Gastroesophageal sphincter (tissue), 4 donors: ENCODE results near the gene NGDN. TPM values are rescaled to one million over a fixed set of nuclear protein-coding genes. Genes with fewer than 3 reads are reported as not detected.

ENCODE experiments used
- ATAC-seq: fragments of 150-250 bp; one replicate; pipeline ENCODE4 v1.9.1; 2016; ENCODE audit warnings: mild to moderate bottlenecking, moderate library complexity
- H3K27ac ChIP-seq, 4 donors: fragments of 200-600 bp; sonication (generic) in 3 of 4; 1 replicate in 3 of 4; 2 replicates in 1 of 4; pipeline ENCODE4 v1.5.1; 2016 to 2019
- H3K27me3 ChIP-seq: fragments of 200-600 bp; sonication (generic); one replicate; pipeline ENCODE4 v1.5.1; 2019
- H3K36me3 ChIP-seq, 2 donors: fragments of 200-600 bp; sonication (generic); one replicate each; pipeline ENCODE4 v1.5.1; 2019; ENCODE audit warnings: control low read depth in 1 of 2
- H3K4me1 ChIP-seq, 3 donors: fragments of 200-600 bp; sonication (generic); 1 replicate in 2 of 3; 2 replicates in 1 of 3; pipeline ENCODE4 v1.5.1; 2016 to 2019; ENCODE audit warnings: control low read depth in 2 of 3
- H3K4me3 ChIP-seq, 2 donors: fragments of 200-600 bp; sonication (generic); one replicate each; pipeline ENCODE4 v1.5.1; 2019; ENCODE audit warnings: mild to moderate bottlenecking in 1 of 2, moderate library complexity in 1 of 2
- H3K9me3 ChIP-seq, 3 donors: fragments of 200-600 bp; sonication (generic); one replicate each; pipeline ENCODE4 v1.5.1; 2017 to 2019; ENCODE audit warnings: control low read depth in 2 of 3
- CTCF ChIP-seq, 4 experiments: fragments of 200-600 bp in 2 of 4; fragments of 450-650 bp in 2 of 4; sonication (generic) in 1 of 4; IDR thresholded peaks; one replicate each; pipeline ENCODE4 v1.5.1; 2017 to 2019; ENCODE audit warnings: antibody characterized with exemption in 4 of 4, mild to moderate bottlenecking in 2 of 4, moderate library complexity in 2 of 4
- EP300 ChIP-seq: sonication (generic); formaldehyde crosslinking; IDR thresholded peaks from one replicate; pipeline ENCODE4 v1.6.1; 2017; ENCODE audit warnings: antibody characterized with exemption, mild to moderate bottlenecking
- POLR2A ChIP-seq, 2 donors: fragments of 450-650 bp; IDR thresholded peaks; one replicate each; pipeline ENCODE4 v1.6.1; 2017; ENCODE audit warnings: antibody characterized with exemption in 2 of 2, mild to moderate bottlenecking in 2 of 2, moderate library complexity in 1 of 2
- POLR2AphosphoS5 ChIP-seq: sonication (generic); formaldehyde crosslinking; IDR thresholded peaks from one replicate; pipeline ENCODE4 v1.6.1; 2017; ENCODE audit warnings: antibody characterized with exemption
- WGBS, 2 donors: methylation state at CpG; one replicate each; pipeline ENCODE4 v1.1.5; 2018; ENCODE audit warnings: low coverage in 1 of 2; 5-methylcytosine and 5-hydroxymethylcytosine counted together
- total RNA-seq, 4 donors: library from RNA; depleted of rRNA; stranded (reverse); fragments of >200 nt; gene quantifications; one replicate each; pipeline ENCODE4 v1.1.0, GENCODE V29; 2016

The NGDN gene
- total RNA-seq, 4 donors from 2014 or later = 22.0 to 47.1 (median 38.1) TPM

GRCh38 chr14:23524954-23525353 is 55.5 kb downstream of the NGDN start:
- 93% methylated on average over 4 of the region's 14 CpGs; no CpG with 5 or more reads in 1 of the 2 donors for WGBS, 2 donors

GRCh38 chr14:23525611-23526010 is 56.1 kb downstream of the NGDN start:
- Histone ChIP-seq H3K36me3 (peaks cover 0 to 15% of the 10 kb centered on the region in 2 donors), H3K9me3 (no peaks in the 10 kb centered on the region), H3K4me3 (no peak overlapping the region), H3K4me1 (no peaks in the 10 kb centered on the region), H3K27me3 (no peaks in the 10 kb centered on the region), H3K27ac (no peak overlapping the region)
- WGBS, 2 donors = 20 to 100% methylated on average over 1 of the region's 8 CpGs
- TF ChIP-seq EP300 (no peak), CTCF (IDR thresholded peaks at IDR 0.05) (no peak), POLR2A (IDR thresholded peaks at IDR 0.05) (no peak), POLR2AphosphoS5 (no peak)
- ATAC-seq = no peak

More at GRCh38 chr14:23524954-23525353, 55.5 kb downstream of the NGDN start:
- H3K4me3 ChIP-seq = no peak overlapping the region
- H3K36me3 ChIP-seq = peaks cover 0 to 15% of the 10 kb centered on the region in 2 donors
- no peak overlapping the region for H3K27ac ChIP-seq
- no peaks in the 10 kb centered on the region for H3K4me1 ChIP-seq
- no peaks in the 10 kb centered on the region for H3K9me3 ChIP-seq
- TF ChIP-seq CTCF (IDR thresholded peaks at IDR 0.05) = no peak
- no peak for TF ChIP-seq POLR2A (IDR thresholded peaks at IDR 0.05)
- no peak for TF ChIP-seq EP300
- no peak for TF ChIP-seq POLR2AphosphoS5
- no peaks in the 10 kb centered on the region for H3K27me3 ChIP-seq
- no peak for ATAC-seq

Other genes with a start within 250 kb of the NGDN start
- not detected for gene RNF212B, start 231.8 kb upstream of the NGDN start, total RNA-seq
- gene HOMEZ, start 183.6 kb upstream of the NGDN start, total RNA-seq = 10 to 100 TPM in 2 of 4 donors, 1 to 10 TPM in 2; 7.5 to 11.3 (median 9.4) TPM
- gene PPP1R3E, start 166.8 kb upstream of the NGDN start, total RNA-seq = 10 to 100 TPM in 1 of 4 donors, 1 to 10 TPM in 3; 4.4 to 14.0 (median 7.2) TPM
- gene BCL2L2, start 162.9 kb upstream of the NGDN start, total RNA-seq = 100 to 1,000 TPM in 3 of 4 donors, 10 to 100 TPM in 1; 99.1 to 157 (median 117) TPM
- gene PABPN1, start 148.2 kb upstream of the NGDN start, total RNA-seq = 10 to 100 TPM; 56.3 to 59.8 (median 57.5) TPM
- 10 to 100 TPM; 22.7 to 36.4 (median 30.4) TPM for gene SLC22A17, start 116.8 kb upstream of the NGDN start, total RNA-seq
- 10 to 100 TPM; 10.6 to 22.6 (median 14.6) TPM for gene EFS, start 104.5 kb upstream of the NGDN start, total RNA-seq
- not detected for gene IL25, start 96.9 kb upstream of the NGDN start, total RNA-seq
- gene CMTM5, start 92.7 kb upstream of the NGDN start, total RNA-seq = 1 to 10 TPM in 2 of 4 donors, under 1 TPM in 1, not detected in 1; 0.81 to 2.3 (median 1.2) TPM
- not detected for gene MYH6, start 61.4 kb upstream of the NGDN start, total RNA-seq
- gene MYH7, start 34.0 kb upstream of the NGDN start, total RNA-seq = not detected
- gene ZFHX2, start 82.1 kb downstream of the NGDN start, total RNA-seq = 1 to 10 TPM in 2 of 4 donors, under 1 TPM in 2; 0.13 to 2.5 (median 1.2) TPM
- 10 to 100 TPM; 17.7 to 28.8 (median 21.3) TPM for gene THTPA, start 86.6 kb downstream of the NGDN start, total RNA-seq
- gene AP1G2, start 98.1 kb downstream of the NGDN start, total RNA-seq = 10 to 100 TPM in 3 of 4 donors, 1 to 10 TPM in 1; 7.2 to 43.1 (median 21.9) TPM
- 1 to 10 TPM in 3 of 4 donors, under 1 TPM in 1; 0.78 to 2.7 (median 1.5) TPM for gene JPH4, start 109.1 kb downstream of the NGDN start, total RNA-seq
- gene DHRS2, start 166.7 kb downstream of the NGDN start, total RNA-seq = under 1 TPM in 1 of 4 donors, not detected in 3; 0.12 TPM